Kidney (tissue), 14 donors: ENCODE results near the gene TBR1. TPM values are rescaled to one million over a fixed set of nuclear protein-coding genes. Genes with fewer than 3 reads are reported as not detected.
A peak's percentile ranks its signal among the peaks of the same experiment; 100 is the strongest.

Source experiments
- DNase-seq, 5 donors: peaks; one replicate each; pipeline ENCODE4 v3.0.0-alpha.2; 2013 to 2020
- FAIRE-seq: peaks from 2 replicates; lab custom pipeline; 2012; peaks lifted over from hg19 to GRCh38; lab: Jason Lieb, UNC
- H3K27ac ChIP-seq, 2 donors: one replicate each; pipeline ENCODE4 v1.7.0; 2013; ENCODE audit warnings: low read depth in 2 of 2, low read length in 2 of 2, inconsistent platforms in 1 of 2
- H3K27me3 ChIP-seq: one replicate; pipeline ENCODE4 v1.7.1; 2013; ENCODE audit warnings: low read length, inconsistent platforms; ENCODE audit not compliant: control insufficient read depth, insufficient read depth
- H3K36me3 ChIP-seq, 3 donors: one replicate each; pipeline versions ENCODE4 v1.7.0 to v1.7.1; 2013; ENCODE audit warnings: low read length in 3 of 3, control low read depth in 1 of 3, inconsistent platforms in 1 of 3; ENCODE audit not compliant: insufficient read depth in 3 of 3, control insufficient read depth in 2 of 3
- H3K4me1 ChIP-seq, 3 donors: one replicate each; pipeline versions ENCODE4 v1.7.0 to v1.7.1; 2013; ENCODE audit warnings: low read length in 3 of 3, inconsistent platforms in 1 of 3, low read depth in 1 of 3; ENCODE audit not compliant: control insufficient read depth in 2 of 3, insufficient read depth in 2 of 3
- H3K4me3 ChIP-seq, 3 donors: one replicate each; pipeline versions ENCODE4 v1.7.0 to v1.8.1; 2013; ENCODE audit warnings: low read length in 3 of 3, control low read depth in 1 of 3, inconsistent platforms in 1 of 3
- H3K9ac ChIP-seq, 3 donors: one replicate each; pipeline versions ENCODE4 v1.7.0 to v1.7.1; 2013; ENCODE audit warnings: low read length in 3 of 3, control low read depth in 1 of 3, inconsistent platforms in 1 of 3
- H3K9me3 ChIP-seq, 3 donors: one replicate each; pipeline versions ENCODE4 v1.7.0 to v1.7.1; 2013; ENCODE audit warnings: low read length in 3 of 3, control low read depth in 1 of 3, inconsistent platforms in 1 of 3; ENCODE audit not compliant: control insufficient read depth in 2 of 3, insufficient read depth in 1 of 3
- CTCF ChIP-seq: IDR thresholded peaks from 3 replicates; pipeline ENCODE4 v1.5.1; 2012; ENCODE audit warnings: mild to moderate bottlenecking, moderate library complexity, borderline replicate concordance; ENCODE audit not compliant: insufficient read depth; ENCODE audit errors: extremely low read depth
- intact Hi-C: fragments of 100-400 bp; cut with DNase I; formaldehyde crosslinking; loops from one replicate; pipeline ENCODE4 v1.11.1; 2022
- polyA plus RNA-seq: library from polyadenylated mRNA; stranded (reverse); fragments of 350-450 nt; fragmentation: Illumina TruSeq; extraction: RNeasy Lipid Tissue Mini Kit (QIAGEN cat#74804); gene quantifications from one replicate; pipeline ENCODE4 v1.2.3, GENCODE V29; 2014; ENCODE audit warnings: low read depth, low replicate concordance; ENCODE audit not compliant: insufficient read depth
- total RNA-seq: library from RNA; stranded (reverse); fragmentation: NEBNext Ultra II Directional; extraction: Animal tissue kit (Norgen Biotek cat#: 25700); gene quantifications from one replicate; pipeline ENCODE4 v1.2.1, GENCODE V29; 2021
- donor health status: control.
- donor health status: control.
- donor health status: control.
- donor health status: control.
- donor health status: control.
- donor health status: DM: yes; HTN: yes; CAD: no.
- donor health status: Normal renal cell carcinoma (clear cell type).

TBR1 gene
- total and polyA plus RNA-seq, 2 donors from 2014 or later, result not detected

- no peak overlapping the region for H3K9ac ChIP-seq
- no peak for TF ChIP-seq CTCF
- intact Hi-C loops, result no loop called here
- no peak overlapping the region for H3K27ac ChIP-seq
- no peaks in the 10 kb centered on the region for H3K27me3 ChIP-seq
- DNase-seq, result no peak
- H3K36me3 ChIP-seq, result no peaks in the 10 kb centered on the region
- H3K4me3 ChIP-seq, result no peak overlapping the region
- no peak for FAIRE-seq
- no peaks in the 10 kb centered on the region for H3K9me3 ChIP-seq
- no peaks in the 10 kb centered on the region for H3K4me1 ChIP-seq
Observed at GRCh38 chr2:161386228-161386824, 29.8 kb upstream of the TBR1 start.

GRCh38 chr2:161388146-161388779 is 27.8 kb upstream of the TBR1 start:
- FAIRE-seq, result no peak
- no peak for DNase-seq
- H3K9ac ChIP-seq, result no peak overlapping the region
- no peak overlapping the region for H3K4me3 ChIP-seq
- no peaks in the 10 kb centered on the region for H3K27me3 ChIP-seq
- no peaks in the 10 kb centered on the region for H3K36me3 ChIP-seq
- H3K4me1 ChIP-seq, result no peaks in the 10 kb centered on the region
- intact Hi-C loops, result no loop called here
- no peak for TF ChIP-seq CTCF
- no peak overlapping the region for H3K27ac ChIP-seq
- no peaks in the 10 kb centered on the region for H3K9me3 ChIP-seq

GRCh38 chr2:161391737-161392506 is 24.2 kb upstream of the TBR1 start:
- DNase-seq, result peak in 1 of 5 donors; percentile 2
- intact Hi-C loops, result no loop called here
- H3K9me3 ChIP-seq, result no peaks in the 10 kb centered on the region
- H3K27me3 ChIP-seq, result no peaks in the 10 kb centered on the region
- no peak overlapping the region for H3K4me3 ChIP-seq
- peaks cover 0 to 6% (median 0%) of the 10 kb centered on the region in 3 donors for H3K36me3 ChIP-seq
- H3K9ac ChIP-seq, result no peak overlapping the region
- FAIRE-seq, result no peak
- TF ChIP-seq CTCF, result no peak
- H3K27ac ChIP-seq, result no peak overlapping the region
- H3K4me1 ChIP-seq, result no peaks in the 10 kb centered on the region
